NCI-H748 (cell line): Measurements from ENCODE around the gene GTSE1.
"Not testable (repeated sequence)": the region's sequence is repeated elsewhere in the genome, so short reads cannot be mapped to it uniquely, and the experiment has no call there.

Experiments
- DNase-seq: peaks from one replicate; lab custom pipeline; 2025; ENCODE audit not compliant: unreplicated experiment; lab: John Stamatoyannopoulos, UW

GTSE1 gene

GRCh38 chr22:46296257-46297150 is at the start of gene GTSE1:
TSS of gene GTSE1 (plus strand) at chr22:46296870. CDS start at chr22:46297401, 531 bp downstream.
- peak; percentile 99 for DNase-seq

GRCh38 chr22:46247443-46247975 is 49.2 kb upstream of the GTSE1 start:
- DNase-seq, result no peak

- DNase-seq, result peak; percentile 93
Observed at GRCh38 chr22:46250035-46250782, 46.5 kb upstream of the GTSE1 start, which contains the start of gene CDPF1. TSS of gene CDPF1 (minus strand) at chr22:46250293. CDS start at chr22:46248284, 2,009 bp downstream.

- no peak for DNase-seq
Observed at GRCh38 chr22:46250783-46251125, 45.9 kb upstream of the GTSE1 start.

- DNase-seq, result no peak
Observed at GRCh38 chr22:46251266-46251665, 45.4 kb upstream of the GTSE1 start.

GRCh38 chr22:46251816-46252380 is 44.8 kb upstream of the GTSE1 start:
- DNase-seq, result no peak

GRCh38 chr22:46256358-46256958 is 40.2 kb upstream of the GTSE1 start:
- DNase-seq, result no peak

GRCh38 chr22:46259374-46259773 is 37.3 kb upstream of the GTSE1 start:
- DNase-seq, result no peak

GRCh38 chr22:46260038-46260437 is 36.6 kb upstream of the GTSE1 start:
- DNase-seq, result no peak

- no peak for DNase-seq
Observed at GRCh38 chr22:46262449-46263215, 34.0 kb upstream of the GTSE1 start.

GRCh38 chr22:46263216-46263590 is 33.5 kb upstream of the GTSE1 start, which contains the start of gene PKDREJ:
TSS of gene PKDREJ (minus strand) at chr22:46263343. CDS start at chr22:46263322, 21 bp downstream.
- no peak for DNase-seq

GRCh38 chr22:46264520-46264919 is 32.1 kb upstream of the GTSE1 start:
- not testable (repeated sequence) for DNase-seq

GRCh38 chr22:46265627-46266026 is 31.0 kb upstream of the GTSE1 start:
- DNase-seq, result not testable (repeated sequence)

- DNase-seq, result peak; percentile 72
Observed at GRCh38 chr22:46267431-46268279, 29.0 kb upstream of the GTSE1 start, which contains the start of gene TTC38. TSS of gene TTC38 (plus strand) at chr22:46268008. CDS start at chr22:46268040, 32 bp downstream.

GRCh38 chr22:46269564-46269963 is 27.1 kb upstream of the GTSE1 start:
- no peak for DNase-seq

GRCh38 chr22:46272196-46272595 is 24.5 kb upstream of the GTSE1 start:
- DNase-seq, result no peak

GRCh38 chr22:46272762-46273431 is 23.8 kb upstream of the GTSE1 start:
- DNase-seq, result no peak

- DNase-seq, result no peak
Observed at GRCh38 chr22:46273432-46274148, 23.1 kb upstream of the GTSE1 start.
